ENCODE measurements around the gene ARIH2. TPM values are rescaled to one million over a fixed set of nuclear protein-coding genes. Genes with fewer than 3 reads are reported as not detected.

ARIH2 gene
- total and polyA plus RNA-seq, 9 of the 15 experiments (the other 6 are each of a cell fraction or from before 2014, with no cell fraction given) = 27.0 to 120 (median 108) TPM

GRCh38 chr3:48898383-48899234 lies 20.0 kb upstream of the ARIH2 start, which contains the start of gene SLC25A20 (continued):
- TF ChIP-seq ZKSCAN1 (IDR thresholded peaks at IDR 0.05; ENCODE audit: low read depth, low read length) (no peak), HINFP (tag; conservative IDR thresholded peaks at IDR 0.05; ENCODE audit: low read depth) (0 out of 2 replicates have a peak, but pooled peaks have one; percentile 10), RAD51 (IDR thresholded peaks at IDR 0.05; ENCODE audit: borderline replicate concordance, low read depth) (no peak), RBM25 (IDR thresholded peaks at IDR 0.05; ENCODE audit: low read depth, low read length, severe bottlenecking) (peak; percentile 84), ELK3 (CRISPR knock-in tag; IDR thresholded peaks at IDR 0.05) (no peak), HIVEP1 (CRISPR knock-in tag; IDR thresholded peaks at IDR 0.05) (no peak), ATF1 (CRISPR knock-in tag; IDR thresholded peaks at IDR 0.05) (no peak), ATF1 (tag; IDR thresholded peaks at IDR 0.05) (peak; percentile 43), DLX4 (CRISPR knock-in tag; IDR thresholded peaks at IDR 0.05) (no peak), POLR3A (IDR thresholded peaks at IDR 0.05; ENCODE audit: borderline replicate concordance, extremely low read depth, insufficient read depth, insufficient read length) (no peak), ZKSCAN8 (CRISPR knock-in tag; IDR thresholded peaks at IDR 0.05) (no peak), PHF20 (IDR thresholded peaks at IDR 0.05; ENCODE audit: partially characterized antibody) (no peak), ZNF280A (IDR thresholded peaks at IDR 0.05; ENCODE audit: low read depth, partially characterized antibody) (no peak), ZNF764 (CRISPR knock-in tag; IDR thresholded peaks at IDR 0.05; ENCODE audit: low read depth) (no peak), PCBP1 (IDR thresholded peaks at IDR 0.05; ENCODE audit: low read depth, low read length, poor library complexity, severe bottlenecking) (no peak), CREB3 (tag; conservative IDR thresholded peaks at IDR 0.05; ENCODE audit: low read depth) (no peak), L3MBTL2 (IDR thresholded peaks at IDR 0.05) (peak; percentile 41; the same call in 1 of the 2 replicates), ZNF431 (CRISPR knock-in tag; IDR thresholded peaks at IDR 0.05) (no peak), JUND (IDR thresholded peaks at IDR 0.05; ENCODE audit: borderline replicate concordance, low read depth, low read length) (no peak), JUND (tag; IDR thresholded peaks at IDR 0.05; ENCODE audit: borderline replicate concordance, low read depth, low read length) (no peak; the same call in 2 of the 3 replicates), CAMTA2 (CRISPR knock-in tag; conservative IDR thresholded peaks at IDR 0.05) (no peak), FOXA1 (IDR thresholded peaks at IDR 0.05; ENCODE audit: borderline replicate concordance) (no peak), ZNF436 (CRISPR knock-in tag; IDR thresholded peaks at IDR 0.05) (peak; percentile 98), MCM7 (IDR thresholded peaks at IDR 0.05) (no peak)
